Endodermal cell (in vitro differentiated cells): Measurements from ENCODE around the gene DOCK2. TPM values are rescaled to one million over a fixed set of nuclear protein-coding genes. Genes with fewer than 3 reads are reported as not detected.

ENCODE experiments used
- DNase-seq: peaks from one replicate; pipeline ENCODE4 v3.0.0-alpha.2; 2017
- H3K27ac ChIP-seq: 2 replicates; pipeline ENCODE4 v1.5.1; 2013; ENCODE audit warnings: mild to moderate bottlenecking, low read depth, low read length, moderate library complexity
- H3K27me3 ChIP-seq: 2 replicates; pipeline ENCODE4 v1.6.1; 2013; ENCODE audit warnings: mild to moderate bottlenecking, low read length, moderate library complexity; ENCODE audit not compliant: insufficient read depth, control insufficient read depth, poor library complexity, severe bottlenecking
- H3K36me3 ChIP-seq: 2 replicates; pipeline ENCODE4 v1.7.0; 2013; ENCODE audit warnings: mild to moderate bottlenecking, low read length, moderate library complexity; ENCODE audit not compliant: control insufficient read depth, insufficient read depth
- H3K4me1 ChIP-seq: one replicate; pipeline ENCODE4 v1.7.0; 2013; ENCODE audit warnings: low read length; ENCODE audit not compliant: control insufficient read depth, insufficient read depth
- H3K4me3 ChIP-seq: 2 replicates; pipeline ENCODE4 v1.5.1; 2013; ENCODE audit warnings: mild to moderate bottlenecking, low read length, moderate library complexity
- H3K9ac ChIP-seq: 2 replicates; pipeline ENCODE4 v1.6.1; 2013; ENCODE audit warnings: mild to moderate bottlenecking, low read length, moderate library complexity; ENCODE audit not compliant: poor library complexity, severe bottlenecking; ENCODE audit errors: extremely low read depth
- H3K9me3 ChIP-seq: 2 replicates; pipeline ENCODE4 v1.6.1; 2013; ENCODE audit warnings: mild to moderate bottlenecking, low read length, moderate library complexity; ENCODE audit not compliant: control insufficient read depth
- H3K27ac Mint-ChIP-seq: 2 replicates; pipeline ENCODE4 v1.8.0; 2020; ENCODE audit warnings: mixed read lengths
- H3K27me3 Mint-ChIP-seq: 2 replicates; pipeline ENCODE4 v1.8.0; 2021; ENCODE audit warnings: mild to moderate bottlenecking, mixed read lengths; ENCODE audit not compliant: insufficient read depth
- H3K36me3 Mint-ChIP-seq: 2 replicates; pipeline ENCODE4 v1.8.0; 2020; ENCODE audit warnings: low read depth, mixed read lengths
- H3K4me1 Mint-ChIP-seq: 2 replicates; pipeline ENCODE4 v1.8.0; 2020; ENCODE audit warnings: mixed read lengths
- H3K4me3 Mint-ChIP-seq: 2 replicates; pipeline ENCODE4 v1.8.0; 2020; ENCODE audit warnings: mild to moderate bottlenecking, moderate library complexity, mixed read lengths
- H3K9me3 Mint-ChIP-seq: 2 replicates; pipeline ENCODE4 v1.8.0; 2020; ENCODE audit warnings: mild to moderate bottlenecking, mixed read lengths
- CTCF ChIP-seq: fragments of 200-600 bp; sonication (generic); conservative IDR thresholded peaks from 2 replicates; pipeline ENCODE4 v1.5.0; 2021; ENCODE audit warnings: antibody characterized with exemption, mild to moderate bottlenecking
- WGBS, 2 experiments: methylation state at CpG; one replicate each; pipeline versions ENCODE4 v1.1.5 to v1.1.7; 2013; ENCODE audit warnings: missing lambda C conversion rate in 2 of 2, mixed read lengths in 1 of 2; ENCODE audit not compliant: insufficient coverage in 1 of 2, insufficient read length in 1 of 2; 5-methylcytosine and 5-hydroxymethylcytosine counted together
- total RNA-seq, 2 donors: library from RNA; stranded (reverse); fragmentation: NEBNext Ultra II Directional in 1 of 2; extraction: Animal tissue kit (Norgen Biotek cat#: 25700) in 1 of 2; gene quantifications; 2 replicates in 1 of 2; 3 replicates in 1 of 2; pipeline ENCODE4 v1.2.1, GENCODE V29; 2021

DOCK2 gene
- total RNA-seq, 2 donors from 2014 or later = 2.6 to 3.9 TPM

GRCh38 chr5:169691471-169691870 is 54.4 kb downstream of the DOCK2 start:
- Histone ChIP-seq H3K9ac (no peak overlapping the region), H3K9me3 (no peaks in the 10 kb centered on the region), H3K27me3 (no peaks in the 10 kb centered on the region), H3K4me1 (no peaks in the 10 kb centered on the region), H3K4me3 (no peak overlapping the region), H3K36me3 (no peaks in the 10 kb centered on the region), H3K27ac (no peak overlapping the region)
- H3K9me3 Mint-ChIP-seq = no peaks in the 10 kb centered on the region
- no peaks in the 10 kb centered on the region for H3K4me1 Mint-ChIP-seq
- H3K27me3 Mint-ChIP-seq = no peaks in the 10 kb centered on the region
- no peak for DNase-seq
- TF ChIP-seq CTCF = no peak
- no peak overlapping the region for H3K27ac Mint-ChIP-seq
- H3K36me3 Mint-ChIP-seq = no peaks in the 10 kb centered on the region
- H3K4me3 Mint-ChIP-seq = no peak overlapping the region
- 68% methylated on average over 1 of the region's 1 CpG; no CpG with 5 or more reads in 1 of the 2 experiments for WGBS, 2 experiments

- 88 to 92% methylated on average over 2 to 3 of the region's 3 CpGs for WGBS, 2 experiments
- Histone ChIP-seq H3K4me3 (no peak overlapping the region), H3K27ac (no peak overlapping the region), H3K9ac (no peak overlapping the region), H3K36me3 (no peaks in the 10 kb centered on the region), H3K9me3 (no peaks in the 10 kb centered on the region), H3K27me3 (peaks cover 4% of the 10 kb centered on the region), H3K4me1 (no peaks in the 10 kb centered on the region)
- H3K9me3 Mint-ChIP-seq = no peaks in the 10 kb centered on the region
- H3K4me1 Mint-ChIP-seq = no peaks in the 10 kb centered on the region
- TF ChIP-seq CTCF = no peak
- H3K4me3 Mint-ChIP-seq = no peak overlapping the region
- no peak for DNase-seq
- no peaks in the 10 kb centered on the region for H3K36me3 Mint-ChIP-seq
- no peak overlapping the region for H3K27ac Mint-ChIP-seq
- H3K27me3 Mint-ChIP-seq = no peaks in the 10 kb centered on the region
Observed at GRCh38 chr5:169694091-169694625, 57.1 kb downstream of the DOCK2 start.

- 73 to 84% methylated on average over 2 to 6 of the region's 6 CpGs for WGBS, 2 experiments
- H3K4me3 ChIP-seq = no peak overlapping the region
Observed at GRCh38 chr5:169695025-169695625, 58.0 kb downstream of the DOCK2 start.

More at GRCh38 chr5:169695025-169695625, 58.0 kb downstream of the DOCK2 start:
- Mint-ChIP-seq H3K4me1 (no peaks in the 10 kb centered on the region), H3K27me3 (no peaks in the 10 kb centered on the region), H3K9me3 (no peaks in the 10 kb centered on the region), H3K4me3 (no peak overlapping the region), H3K36me3 (no peaks in the 10 kb centered on the region), H3K27ac (no peak overlapping the region)
- H3K27ac ChIP-seq = no peak overlapping the region
- H3K36me3 ChIP-seq = no peaks in the 10 kb centered on the region
- H3K9ac ChIP-seq = no peak overlapping the region
- no peak for TF ChIP-seq CTCF
- H3K9me3 ChIP-seq = no peaks in the 10 kb centered on the region
- DNase-seq = no peak
- H3K27me3 ChIP-seq = peaks cover 4% of the 10 kb centered on the region
- no peaks in the 10 kb centered on the region for H3K4me1 ChIP-seq
